ENCODE results near the gene MCMBP.

GRCh38 chr10:119807960-119808697 is 64.5 kb downstream of the MCMBP start:
- TF ChIP-seq CTCF (optimal IDR thresholded peaks at IDR 0.05 in 1 of 3, IDR thresholded peaks at IDR 0.05 in 1 of 3, conservative IDR thresholded peaks at IDR 0.05 in 1 of 3; ENCODE audit: extremely low read depth in 1 of 3, insufficient read depth in 2 of 3, low read length in 3 of 3) (no peak), EZH2 (IDR thresholded peaks at IDR 0.05; ENCODE audit: low read length) (no peak)
